ENCODE data around the gene HDAC4.

HDAC4 gene

DNA sequence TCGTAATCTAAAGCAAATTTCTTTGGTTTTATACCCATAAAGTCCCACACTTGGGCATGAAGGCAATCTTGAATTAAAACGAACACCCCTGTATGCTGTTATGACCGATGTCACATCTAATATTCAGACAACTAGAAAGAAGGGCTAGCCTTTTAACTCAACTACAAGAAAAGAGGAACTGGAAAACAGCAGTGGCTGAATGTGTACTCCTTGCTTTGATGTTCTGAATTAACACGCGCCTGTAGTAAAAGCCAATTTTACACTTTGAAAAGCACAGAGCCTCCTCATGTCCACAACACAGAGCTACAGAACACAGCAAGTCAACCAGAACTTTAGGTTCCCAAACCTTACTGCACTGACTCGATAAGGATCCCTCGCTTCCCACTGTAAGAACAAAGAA lies 147.6 kb downstream of the HDAC4 start:
- no peak for DNase-seq (ENCODE audit: low read depth)

DNA sequence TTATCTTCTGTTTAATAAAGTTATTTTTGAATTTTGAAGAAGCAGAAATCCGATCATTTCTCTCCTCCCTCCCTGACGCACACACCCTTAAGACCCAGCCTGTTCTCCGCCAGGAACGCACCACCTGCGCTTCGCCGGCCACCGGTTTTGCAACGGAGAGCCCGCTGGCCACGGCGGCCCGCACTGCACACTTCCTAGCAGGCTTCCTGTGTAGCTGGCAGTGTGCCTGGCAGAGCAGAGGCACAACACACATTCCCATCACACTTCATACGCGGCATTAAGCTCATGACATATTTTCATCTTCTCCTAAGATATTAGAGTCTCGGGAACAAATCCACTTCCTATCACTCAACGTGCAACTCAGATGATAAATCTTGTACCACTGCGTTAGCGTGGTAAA lies 148.0 kb downstream of the HDAC4 start:
- DNase-seq (ENCODE audit: low read depth) = no peak

DNA sequence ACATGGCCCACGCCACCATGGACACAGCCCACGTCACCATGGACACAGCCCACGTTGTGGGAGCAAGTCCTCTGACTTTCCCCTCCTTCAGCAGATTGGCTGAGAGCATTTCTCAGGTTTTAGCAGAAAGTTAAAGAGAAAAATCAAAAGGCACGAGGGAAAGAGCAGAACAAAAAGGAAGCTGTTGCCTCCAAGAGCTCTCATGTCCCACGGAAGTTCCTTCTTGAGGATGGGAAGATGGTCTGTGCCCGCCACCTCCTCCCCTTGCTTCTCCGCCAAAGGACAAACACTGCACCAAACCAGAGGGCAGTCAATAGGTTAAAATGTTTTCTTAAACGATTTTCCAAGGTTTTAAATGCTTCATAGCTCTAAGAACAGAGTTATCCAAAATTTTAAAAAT lies 148.4 kb downstream of the HDAC4 start:
- DNase-seq (ENCODE audit: low read depth) = no peak

DNA sequence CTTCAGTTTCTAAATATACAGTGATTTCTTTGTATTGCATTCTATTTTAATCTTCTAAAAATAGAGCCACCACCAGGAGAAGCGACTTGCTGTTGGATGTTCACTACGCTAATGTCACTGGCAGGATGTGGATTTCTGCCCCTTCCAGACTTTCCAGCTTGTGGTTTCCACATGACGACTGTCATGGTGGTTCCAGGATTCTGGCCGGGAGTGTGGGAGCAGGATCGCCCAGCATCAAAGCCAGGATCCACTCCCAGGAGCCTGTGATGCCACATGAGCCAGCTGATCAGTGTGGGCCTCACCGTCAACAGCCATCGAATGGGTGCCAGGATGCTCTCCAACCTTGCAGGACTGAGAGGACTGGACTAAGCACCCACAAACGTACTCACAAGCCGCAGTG lies 148.8 kb downstream of the HDAC4 start:
- DNase-seq (ENCODE audit: low read depth) = no peak

DNA sequence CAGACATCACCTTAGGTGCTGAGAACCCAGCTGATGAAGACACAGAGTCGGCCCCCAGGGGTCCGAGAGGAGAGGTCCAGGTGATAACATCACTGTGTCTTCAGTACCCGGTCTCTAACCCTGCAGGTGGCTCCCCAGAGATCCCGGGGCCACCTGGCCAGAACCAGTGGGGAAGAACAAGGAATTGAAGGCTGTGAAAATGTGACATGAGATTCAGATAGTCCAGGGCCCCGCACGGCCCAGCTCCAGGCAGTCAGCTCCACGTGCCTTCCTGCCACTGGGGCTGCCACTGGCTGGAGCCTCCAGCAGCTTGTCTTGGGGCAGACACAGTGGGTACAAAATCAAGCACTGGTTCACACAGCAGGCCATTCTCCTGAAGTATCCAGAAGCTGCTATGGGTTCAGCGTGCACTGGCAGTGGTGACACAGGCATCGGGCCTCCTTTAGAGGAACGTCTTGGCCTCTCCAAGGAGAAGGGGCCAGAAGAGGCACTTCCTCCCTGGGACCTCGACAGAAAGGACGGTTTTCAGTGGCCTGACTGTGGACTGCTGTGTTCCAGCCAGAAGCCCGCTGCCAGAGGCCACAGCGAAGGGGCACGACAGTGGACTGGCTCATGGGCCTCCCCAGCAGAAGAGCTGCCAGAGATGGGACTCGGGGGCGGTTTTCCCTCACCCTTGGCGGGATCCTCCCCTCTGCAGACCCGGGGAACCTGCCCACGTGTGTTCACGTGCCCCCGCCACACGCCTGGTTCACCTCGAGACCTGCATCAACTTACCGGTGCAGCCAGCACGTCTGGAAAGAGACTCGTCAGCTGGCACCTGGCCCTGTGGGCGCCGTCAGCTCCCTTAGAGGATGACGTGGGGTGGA lies 150.4 kb downstream of the HDAC4 start:
- no peak for DNase-seq (ENCODE audit: low read depth)

DNA sequence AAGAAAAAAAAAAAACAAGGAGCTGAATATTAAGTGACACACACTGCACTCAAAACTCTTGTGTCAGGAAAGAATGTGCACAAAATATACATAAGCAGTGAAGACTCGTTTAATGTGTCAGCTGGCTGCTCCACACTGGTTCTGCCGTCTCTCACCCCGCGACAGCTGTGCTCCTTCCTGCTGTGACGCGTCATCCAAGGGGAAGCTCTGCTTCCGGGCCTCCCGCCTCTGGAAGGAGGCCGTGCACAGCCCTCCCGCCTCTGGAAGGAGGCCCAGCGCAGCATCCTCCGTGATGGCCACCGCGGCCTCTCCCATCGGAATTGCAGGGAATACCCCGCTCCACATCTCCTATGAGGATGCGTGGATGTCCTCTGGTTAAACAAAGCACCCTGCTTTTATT lies 151.0 kb downstream of the HDAC4 start:
- DNase-seq (ENCODE audit: low read depth) = no peak

DNA sequence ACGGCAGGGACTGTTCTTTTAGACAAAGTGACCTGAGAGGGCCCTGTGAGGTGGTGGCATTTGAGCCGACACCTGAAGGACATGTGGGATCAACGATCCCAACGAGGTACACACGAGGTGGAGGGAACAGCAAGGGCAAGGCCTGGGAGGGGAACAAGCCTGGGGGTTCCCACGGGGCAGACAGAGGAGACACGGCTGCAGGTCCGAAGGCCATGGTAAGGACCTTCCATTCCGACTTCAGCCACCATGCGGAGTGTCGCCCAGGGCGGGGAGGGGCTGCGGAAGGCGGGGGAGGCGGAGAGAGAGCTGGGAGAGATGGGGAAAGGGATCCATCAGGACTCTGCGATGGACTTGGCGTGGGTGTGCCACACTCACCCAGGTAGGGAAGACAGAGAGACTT lies 151.8 kb downstream of the HDAC4 start:
- DNase-seq (ENCODE audit: low read depth) = no peak

DNA sequence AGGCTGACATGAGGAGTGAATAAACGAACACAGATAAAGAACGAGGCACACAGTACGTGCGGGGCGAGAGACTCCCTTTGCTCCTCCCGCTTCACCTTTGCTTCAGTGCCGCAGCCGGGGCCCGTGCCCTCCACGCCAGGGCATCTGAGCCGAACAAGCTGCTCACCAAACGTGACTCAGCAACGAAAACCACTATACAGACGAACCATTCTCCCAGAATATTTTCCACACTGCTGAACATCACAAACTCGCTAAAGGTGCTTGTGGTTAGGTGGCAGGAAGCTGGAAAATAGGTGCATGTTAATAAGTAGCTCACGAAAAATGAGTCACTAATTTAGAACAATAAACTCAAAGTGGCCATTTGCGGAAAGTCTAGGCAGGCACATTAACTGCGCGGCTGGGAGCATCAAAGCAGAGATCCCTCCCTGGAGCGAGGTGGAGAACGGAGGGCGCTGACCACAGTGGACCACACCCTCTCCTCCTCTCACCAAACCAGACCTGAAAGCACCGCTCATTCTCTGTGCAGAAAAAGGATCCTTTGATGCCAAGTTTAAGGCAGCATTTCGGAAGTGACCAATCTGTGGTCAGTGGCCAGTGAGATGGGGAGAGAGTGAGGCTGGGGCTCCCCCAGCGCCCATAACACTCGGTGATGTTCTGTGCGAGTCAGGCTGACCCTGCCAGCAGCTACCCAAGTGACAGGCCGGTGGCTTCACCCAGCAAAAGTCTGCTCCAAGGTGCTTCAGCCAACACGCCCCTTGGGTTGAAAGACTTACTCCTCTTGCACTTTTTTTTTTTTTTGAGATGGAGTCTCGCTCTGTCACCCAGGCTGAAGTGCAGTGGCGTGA lies 153.2 kb downstream of the HDAC4 start:
- DNase-seq (ENCODE audit: low read depth) = no peak

DNA sequence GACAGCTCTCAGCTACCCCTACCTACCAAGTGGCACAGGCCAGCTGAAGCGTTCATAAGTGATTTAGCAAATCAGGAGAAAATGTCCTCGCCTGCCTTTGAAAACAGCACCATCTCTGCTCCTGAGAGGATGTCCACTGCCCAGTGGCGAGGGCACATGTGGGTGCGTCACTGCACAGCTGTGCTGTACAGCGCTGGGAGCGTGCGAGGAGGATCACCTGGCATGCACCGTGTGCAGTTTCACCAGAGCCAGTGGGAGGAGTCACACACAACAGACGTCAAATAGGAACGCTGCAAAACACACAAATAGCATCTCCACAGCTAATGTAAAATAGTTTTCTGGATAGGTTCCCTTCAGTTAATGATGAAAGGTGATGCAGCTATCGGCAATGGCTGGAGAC lies 154.1 kb downstream of the HDAC4 start:
- no peak for DNase-seq (ENCODE audit: low read depth)

DNA sequence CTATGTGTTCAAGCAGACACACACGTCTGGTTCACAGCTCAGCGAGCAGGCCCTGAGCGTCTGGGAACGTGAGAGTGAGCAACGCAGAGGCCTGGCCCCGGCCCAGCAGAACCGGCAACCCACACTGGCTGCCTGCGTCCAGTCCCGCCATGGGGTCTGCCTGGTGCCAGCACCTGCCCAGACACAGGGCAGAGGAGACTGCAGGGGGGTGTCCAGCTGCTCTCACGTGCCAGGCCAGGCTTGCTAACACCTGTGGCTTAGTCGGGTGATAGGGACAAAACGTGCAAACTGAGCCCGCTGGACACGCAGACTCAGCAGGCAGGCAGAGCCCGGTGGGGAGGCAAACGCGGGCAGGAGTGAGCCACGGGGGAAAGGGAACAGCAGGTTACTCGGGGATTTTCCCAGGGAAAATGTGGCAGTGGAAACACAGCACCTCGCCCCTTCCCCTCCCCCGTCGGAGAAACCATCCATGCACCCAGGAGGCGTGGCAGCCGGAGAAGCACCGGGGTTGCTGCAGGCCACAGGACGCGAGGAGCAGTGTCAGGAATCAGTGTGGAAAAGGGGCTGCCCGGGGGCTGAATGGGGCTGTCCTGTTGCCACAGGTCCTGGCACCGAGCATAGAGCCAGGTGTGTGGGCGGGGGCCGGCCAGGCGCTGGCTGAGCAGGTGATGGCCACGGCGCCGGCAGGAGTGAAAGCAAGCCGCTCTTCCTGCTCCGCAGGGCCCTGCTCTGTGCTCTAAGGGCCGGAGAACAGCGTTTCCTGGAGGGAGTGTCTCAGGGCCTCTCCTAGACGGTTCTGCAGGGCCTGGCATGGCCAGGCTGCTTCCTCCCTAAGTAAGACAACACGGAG lies 154.7 kb downstream of the HDAC4 start:
- no peak for DNase-seq (ENCODE audit: low read depth)

DNA sequence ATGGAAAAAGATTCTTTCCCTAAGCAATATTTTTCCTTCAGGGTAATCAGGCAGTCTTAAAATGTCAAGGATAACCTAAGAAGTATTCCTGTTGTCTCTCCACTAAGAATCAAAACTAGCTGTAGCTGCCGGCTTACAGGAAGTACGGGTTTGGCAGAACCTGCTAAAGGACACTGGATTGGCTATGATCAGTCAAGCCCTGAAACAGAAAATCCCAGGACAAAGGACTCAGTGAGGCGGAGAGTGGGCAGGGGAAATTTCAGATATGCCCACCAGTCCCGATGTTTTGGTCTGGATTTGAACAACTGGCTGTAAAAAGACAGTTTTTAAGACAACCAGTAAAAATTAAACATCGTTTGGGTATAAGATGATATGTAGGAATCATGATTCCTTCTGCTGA lies 155.7 kb downstream of the HDAC4 start:
- DNase-seq (ENCODE audit: low read depth) = no peak

DNA sequence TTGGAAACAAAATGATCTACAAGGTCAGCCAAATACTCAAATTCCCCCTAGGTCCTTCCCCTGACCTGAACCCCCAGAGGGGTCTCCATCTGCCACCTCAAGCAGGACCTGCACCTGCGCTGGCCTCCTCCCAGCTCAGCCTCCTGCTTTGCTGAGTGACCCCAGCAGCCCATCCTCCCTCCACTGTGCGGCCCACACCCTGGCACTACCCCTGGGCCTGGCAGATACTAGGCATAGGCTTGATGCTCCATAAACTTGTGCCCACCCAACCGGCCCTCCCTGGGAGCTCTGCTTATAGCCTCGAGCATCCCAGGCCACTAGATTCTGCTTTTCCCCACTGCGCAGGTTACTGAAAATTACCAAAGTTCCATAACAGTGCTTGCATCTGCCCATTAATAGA lies 156.2 kb downstream of the HDAC4 start:
- no peak for DNase-seq (ENCODE audit: low read depth)

DNA sequence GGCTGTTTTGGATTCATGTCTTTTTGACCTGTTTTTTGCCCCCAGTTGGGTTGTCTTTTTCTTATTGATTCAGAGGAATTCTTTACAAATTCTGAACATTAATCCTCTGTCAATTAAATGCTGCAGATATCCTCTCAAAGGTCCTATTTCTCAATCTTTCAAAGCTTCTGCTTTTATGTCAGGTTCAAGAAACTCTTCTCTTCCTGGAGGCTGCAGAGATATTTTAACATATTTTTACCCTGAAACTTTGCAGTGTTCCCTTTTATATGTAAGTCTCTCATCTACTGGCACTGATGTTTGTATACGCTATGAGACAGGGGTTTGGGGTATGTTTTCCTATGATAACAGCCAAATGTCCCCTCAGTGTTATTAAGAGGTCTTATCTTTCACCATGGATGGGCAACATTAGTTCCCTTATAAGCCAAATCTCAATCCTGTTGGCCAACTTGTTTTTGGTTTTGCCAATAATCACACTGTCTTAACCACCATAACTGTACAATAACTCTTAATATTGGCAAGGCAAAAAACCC lies 159.3 kb downstream of the HDAC4 start:
- DNase-seq (ENCODE audit: low read depth) = no peak

DNA sequence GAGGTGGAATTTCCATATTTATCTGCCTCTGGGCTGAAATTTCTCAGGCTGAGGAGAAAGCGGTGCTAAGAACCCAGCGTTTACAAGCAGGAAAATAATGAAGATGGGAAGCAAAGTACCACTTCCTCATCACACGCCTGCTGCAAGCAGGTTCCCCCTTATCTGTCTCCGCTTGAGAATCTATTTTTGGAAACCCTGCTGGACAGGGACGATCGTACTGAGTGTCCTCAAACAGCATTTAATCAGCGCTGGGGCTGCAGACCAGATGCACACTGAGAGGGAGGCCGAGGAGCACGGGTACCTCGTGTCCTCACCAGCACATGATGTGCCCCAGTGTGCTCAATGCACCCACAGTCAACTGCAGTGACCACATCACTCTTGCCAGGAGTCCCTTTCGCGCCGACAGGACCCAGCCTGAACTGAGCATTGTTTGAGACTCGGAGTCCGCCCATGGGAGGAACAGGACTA lies 160.4 kb downstream of the HDAC4 start:
- DNase-seq (ENCODE audit: low read depth) = no peak

DNA sequence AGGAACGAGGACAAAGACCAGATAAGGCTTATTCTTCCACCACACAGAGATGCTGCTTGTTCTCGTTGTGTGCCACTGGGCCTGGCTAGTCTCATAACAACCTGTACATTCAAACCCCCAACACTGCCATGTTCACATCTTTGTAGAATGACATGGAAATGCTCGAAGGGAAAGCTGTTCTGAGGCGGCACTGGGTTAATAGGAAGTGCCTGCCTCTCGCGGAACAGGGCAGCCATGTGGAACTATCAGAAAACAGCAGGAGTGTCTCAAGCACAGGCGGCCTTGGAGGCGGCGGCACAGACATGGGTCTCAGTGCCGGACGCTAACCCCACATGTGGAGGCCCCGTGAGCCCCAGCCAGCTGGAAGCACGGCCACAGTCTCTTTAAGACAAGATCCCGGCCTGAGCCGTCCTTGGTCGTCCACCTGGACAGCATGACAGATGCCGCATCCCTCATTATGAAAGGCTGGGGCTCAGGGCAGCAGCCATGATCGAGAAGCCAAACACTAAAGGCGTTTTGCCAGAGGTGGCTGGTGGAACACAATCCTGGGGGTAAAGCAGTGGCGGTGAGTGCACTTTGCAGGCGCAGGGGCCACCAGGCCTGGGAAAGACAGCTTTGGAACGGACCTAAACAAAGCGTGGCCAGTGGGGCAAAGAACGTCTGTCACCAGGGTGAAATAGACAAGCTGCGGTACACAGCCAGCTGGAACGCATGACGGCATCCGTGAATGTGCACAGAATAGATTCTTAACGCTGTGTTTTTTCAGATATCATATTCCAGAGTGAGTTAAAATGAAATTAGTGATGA lies 161.0 kb downstream of the HDAC4 start:
- DNase-seq (ENCODE audit: low read depth) = no peak

DNA sequence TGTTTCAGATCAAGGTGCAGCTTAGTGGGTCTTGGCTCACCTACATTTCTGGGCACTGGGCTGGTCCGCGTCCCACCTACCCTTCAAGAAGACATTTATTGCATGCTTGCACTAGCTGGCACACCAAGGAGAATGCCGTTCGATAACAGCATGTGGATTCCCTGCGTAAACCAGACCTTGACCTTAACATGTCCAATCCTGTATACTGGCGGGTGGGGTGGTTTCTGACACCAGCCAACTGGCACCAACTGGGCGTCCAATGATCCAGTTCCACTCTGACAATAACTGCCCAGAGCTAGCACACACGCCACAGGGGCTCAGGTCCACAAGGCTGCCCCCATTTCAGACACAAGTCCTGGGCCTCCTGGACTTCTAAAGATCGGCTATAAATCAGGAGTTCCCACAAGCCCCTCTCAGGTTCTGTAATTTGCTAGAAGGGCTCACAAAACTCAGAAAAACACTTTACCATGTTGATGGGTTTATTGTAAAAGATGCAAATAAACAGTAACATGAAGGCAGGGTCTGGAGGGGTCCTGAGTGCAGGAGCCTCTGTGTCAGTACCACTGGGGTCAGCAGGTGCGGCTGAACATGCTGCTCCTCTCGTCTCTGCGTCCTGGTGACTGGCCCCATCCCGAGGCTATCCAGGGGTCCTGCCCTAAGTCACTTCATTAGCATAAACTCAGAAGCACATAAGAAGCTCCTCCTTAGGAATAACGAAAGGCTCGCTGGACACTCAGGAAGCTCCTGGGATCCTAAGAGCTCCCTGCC lies 161.8 kb downstream of the HDAC4 start:
- DNase-seq (ENCODE audit: low read depth) = no peak

DNA sequence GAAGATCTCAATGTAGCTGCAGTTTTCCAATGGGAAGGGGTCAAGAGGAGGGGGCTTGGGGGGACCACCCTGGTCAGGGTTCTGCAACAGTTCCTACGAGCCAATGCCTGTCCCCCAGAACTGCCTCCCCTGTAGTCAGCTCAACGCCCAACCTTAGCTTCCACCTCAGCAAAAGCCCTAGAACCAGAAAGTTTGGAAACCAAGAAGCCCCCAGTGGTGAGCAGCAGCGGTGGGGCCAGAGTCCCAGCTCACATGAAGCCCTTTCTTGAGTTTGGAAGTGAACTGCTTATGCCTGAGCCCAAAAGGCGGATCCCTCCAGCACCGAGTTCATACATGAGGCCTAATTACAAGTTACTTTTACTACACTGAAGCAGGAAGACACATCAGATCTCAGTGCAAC lies 162.4 kb downstream of the HDAC4 start:
- no peak for DNase-seq (ENCODE audit: low read depth)

DNA sequence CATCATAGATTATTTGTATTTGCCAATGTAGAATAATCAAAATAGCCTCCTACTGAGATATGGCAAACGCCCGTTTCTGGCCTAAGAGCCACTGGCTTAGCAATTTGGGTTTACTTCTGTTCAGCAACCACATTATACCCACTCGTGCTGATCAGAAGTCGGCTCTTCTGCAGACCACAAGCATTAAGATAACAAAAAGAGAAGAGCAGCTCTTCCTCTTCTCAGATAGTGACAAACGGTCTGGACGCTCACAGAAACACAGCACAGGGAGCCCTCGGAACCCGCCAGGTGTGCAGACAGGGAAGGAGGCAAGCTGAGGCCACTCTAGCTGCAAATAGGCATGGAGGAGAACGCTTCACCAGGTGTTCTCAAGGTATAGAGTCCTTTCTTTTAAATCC lies 164.0 kb downstream of the HDAC4 start:
- DNase-seq (ENCODE audit: low read depth) = no peak

DNA sequence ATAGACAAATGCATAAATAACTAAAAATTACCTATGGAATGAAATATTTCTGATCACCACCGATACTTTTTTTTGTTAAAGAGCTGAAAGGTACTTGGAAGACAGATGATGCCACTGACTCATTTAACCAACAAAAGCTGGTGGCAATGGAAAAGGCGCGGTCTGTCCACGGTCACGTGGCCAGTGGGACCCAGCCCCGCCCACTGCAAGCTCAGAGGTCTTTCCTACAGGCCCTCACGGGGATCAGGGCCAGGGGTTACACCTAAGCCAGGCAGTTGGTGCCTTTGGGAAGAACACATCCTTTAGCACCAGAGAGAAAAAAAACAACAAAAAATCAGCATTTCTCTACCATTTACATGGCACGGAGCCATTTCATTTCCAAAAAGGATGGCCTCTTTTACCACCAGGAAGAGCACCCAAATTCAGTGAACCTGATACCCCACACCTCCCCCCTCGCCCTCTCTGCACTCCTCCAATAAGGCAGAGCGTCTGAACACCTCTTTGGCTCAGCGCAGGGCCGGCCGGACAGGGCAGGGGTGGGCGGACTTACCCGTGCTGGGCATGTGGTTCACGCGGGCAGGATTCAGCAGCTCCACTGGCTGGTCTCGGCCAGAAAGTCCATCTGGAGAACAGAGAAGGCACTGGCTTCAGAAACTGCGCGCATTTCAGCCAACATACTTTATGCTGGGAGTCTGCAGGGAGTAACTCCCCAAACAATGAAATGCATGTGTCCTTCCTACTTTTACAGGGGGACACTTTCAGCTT lies 164.6 kb downstream of the HDAC4 start:
- no peak for DNase-seq (ENCODE audit: low read depth)

DNA sequence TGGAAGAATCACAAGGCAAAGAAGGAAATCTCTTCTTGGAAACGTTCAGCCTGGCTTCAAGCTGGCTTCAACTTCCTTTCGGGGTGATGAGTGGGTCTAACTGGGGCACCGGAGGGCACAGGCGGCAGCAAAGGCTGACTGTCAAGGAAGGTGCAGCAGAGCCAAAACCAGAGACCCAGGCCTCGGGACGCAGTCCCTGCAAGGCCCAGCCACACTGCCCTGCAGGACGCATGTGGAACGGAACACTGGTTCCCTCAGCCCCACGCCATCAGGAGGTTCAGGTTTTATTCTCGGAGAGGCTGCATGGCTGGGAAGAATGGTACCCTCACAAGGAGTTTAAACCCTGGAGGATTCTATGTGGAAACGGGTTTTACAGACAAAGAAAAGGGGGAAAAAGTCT lies 165.5 kb downstream of the HDAC4 start:
- no peak for DNase-seq (ENCODE audit: low read depth)
